GM23248 (cell line): ENCODE results near the gene CFAP47. TPM values are rescaled to one million over a fixed set of nuclear protein-coding genes. Genes with fewer than 3 reads are reported as not detected.

Experiments used
- DNase-seq: peaks from one replicate; pipeline ENCODE4 v3.0.0-alpha.2; 2015
- H2AFZ ChIP-seq: fragments of 200-600 bp; sonication (generic); 2 replicates; pipeline ENCODE4 v1.6.1; 2016; ENCODE audit warnings: antibody characterized with exemption
- H3F3A ChIP-seq: fragments of 200-600 bp; sonication (generic); 2 replicates; pipeline ENCODE4 v1.6.1; 2016; ENCODE audit warnings: mild to moderate bottlenecking, antibody characterized with exemption, mixed run types; ENCODE audit not compliant: insufficient read depth
- H3K27ac ChIP-seq: fragments of 200-600 bp; sonication (generic); 2 replicates; pipeline ENCODE4 v1.5.1; 2016; ENCODE audit warnings: mild to moderate bottlenecking
- H3K27me3 ChIP-seq: fragments of 200-600 bp; sonication (generic); replicated peaks from 2 replicates; pipeline ENCODE4 v1.6.1; 2016; ENCODE audit warnings: mild to moderate bottlenecking; ENCODE audit not compliant: insufficient read depth
- H3K36me3 ChIP-seq: fragments of 200-600 bp; sonication (generic); 2 replicates; pipeline ENCODE4 v1.6.1; 2016; ENCODE audit warnings: low read depth, mild to moderate bottlenecking
- H3K4me1 ChIP-seq: fragments of 200-600 bp; sonication (generic); 2 replicates; pipeline ENCODE4 v1.6.1; 2016; ENCODE audit warnings: mild to moderate bottlenecking; ENCODE audit not compliant: insufficient read depth
- H3K4me2 ChIP-seq: fragments of 200-600 bp; sonication (generic); one replicate; pipeline ENCODE4 v1.6.1; 2016; ENCODE audit warnings: mild to moderate bottlenecking; ENCODE audit not compliant: unreplicated experiment
- H3K4me3 ChIP-seq: fragments of 200-600 bp; sonication (generic); 2 replicates; pipeline ENCODE4 v1.5.1; 2016; ENCODE audit warnings: mild to moderate bottlenecking
- H3K79me2 ChIP-seq: fragments of 200-600 bp; sonication (generic); 2 replicates; pipeline ENCODE4 v1.6.1; 2016; ENCODE audit warnings: mild to moderate bottlenecking; ENCODE audit not compliant: insufficient read depth
- H3K9ac ChIP-seq: fragments of 200-600 bp; sonication (generic); 2 replicates; pipeline ENCODE4 v1.6.1; 2016; ENCODE audit warnings: mild to moderate bottlenecking
- H3K9me2 ChIP-seq: fragments of 200-600 bp; sonication (generic); 2 replicates; pipeline ENCODE4 v1.6.1; 2016; ENCODE audit warnings: mixed run types, mild to moderate bottlenecking, moderate library complexity; ENCODE audit not compliant: insufficient read depth
- H3K9me3 ChIP-seq: fragments of 200-600 bp; sonication (generic); one replicate; pipeline ENCODE4 v1.6.1; 2017; ENCODE audit warnings: low read depth
- H4K20me1 ChIP-seq: fragments of 200-600 bp; sonication (generic); 2 replicates; pipeline ENCODE4 v1.6.0; 2016; ENCODE audit not compliant: insufficient read depth
- EZH2 ChIP-seq: fragments of 200-600 bp; sonication (generic); IDR thresholded peaks from 2 replicates; pipeline ENCODE4 v1.6.1; 2018; ENCODE audit warnings: antibody characterized with exemption, mild to moderate bottlenecking; ENCODE audit not compliant: insufficient read depth, poor library complexity, severe bottlenecking
- EZH2phosphoT487 ChIP-seq: fragments of 200-600 bp; sonication (generic); IDR thresholded peaks from 2 replicates; pipeline ENCODE4 v1.6.1; 2018; ENCODE audit warnings: antibody characterized with exemption, moderate library complexity, mild to moderate bottlenecking, low read depth; ENCODE audit not compliant: insufficient read depth
- WGBS, 2 experiments: methylation state at CpG; one replicate each; pipeline ENCODE4 v1.1.6; 2015 to 2017; ENCODE audit warnings: low lambda C conversion rate in 2 of 2, low coverage in 1 of 2; ENCODE audit errors: missing lambda C conversion rate in 2 of 2; 5-methylcytosine and 5-hydroxymethylcytosine counted together
- in situ Hi-C: fragments of 300-500 bp; cut with MboI; formaldehyde crosslinking; loops from 2 replicates; pipeline ENCODE4 v1.15.0; 2020
- polyA plus RNA-seq: library from polyadenylated mRNA; unstranded; fragments of >200 nt; fragmentation: Nextera tagmentation; extraction: Ambion mirVana; gene quantifications from 2 replicates; pipeline ENCODE4 v1.2.1, GENCODE V29; 2016
- total RNA-seq: library from RNA; depleted of rRNA; stranded (reverse); fragments of >200 nt; shearing (Covaris generic); gene quantifications from 2 replicates; pipeline ENCODE4 v1.2.3, GENCODE V29; 2014

Gene CFAP47
- total and polyA plus RNA-seq, 2 experiments from 2014 or later, result not detected

DNA sequence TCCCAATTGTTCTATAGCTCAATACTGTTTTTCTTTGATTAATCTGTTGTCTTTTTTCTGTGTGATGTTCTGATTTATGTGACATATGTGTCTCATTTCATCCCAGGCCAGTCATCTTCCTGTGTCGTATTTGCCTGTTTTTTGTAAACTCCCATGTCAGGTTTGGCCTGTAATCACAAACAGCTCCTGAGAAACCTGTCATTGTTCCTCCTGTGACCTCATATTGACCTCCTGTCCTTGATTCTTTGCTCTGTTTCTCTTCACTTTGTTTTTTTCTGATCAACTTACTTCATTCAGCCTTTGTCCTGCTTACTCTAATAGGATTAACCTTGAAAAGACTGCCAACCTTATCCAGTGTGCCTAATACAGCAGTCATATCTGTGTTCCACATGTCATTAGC, 438.3 kb downstream of the CFAP47 start:
- 0 to 9% methylated on average over 1 of the region's 1 CpG for WGBS, 2 experiments
- TF ChIP-seq EZH2 (no peak), EZH2phosphoT487 (no peak)
- Histone ChIP-seq H3K4me1 (no peaks in the 10 kb centered on the region), H3K27ac (no peak overlapping the region), H2AFZ (no peak overlapping the region), H3K9me2 (no peaks in the 10 kb centered on the region), H3K36me3 (no peaks in the 10 kb centered on the region), H3K9me3 (no peaks in the 10 kb centered on the region), H3K79me2 (no peaks in the 10 kb centered on the region), H3K27me3 (no peaks in the 10 kb centered on the region), H3K9ac (no peak overlapping the region), H3K4me3 (no peak overlapping the region), H3K4me2 (no peak overlapping the region), H4K20me1 (no peaks in the 10 kb centered on the region), H3F3A (no peaks in the 10 kb centered on the region)
- in situ Hi-C loops, result no loop called here
- no peak for DNase-seq

GRCh38 chrX:36364262-36364661, 444.7 kb downstream of the CFAP47 start:
- no peak overlapping the region for H3K4me3 ChIP-seq
- no peak for TF ChIP-seq EZH2phosphoT487
- no peak for TF ChIP-seq EZH2
- H3K79me2 ChIP-seq, result no peaks in the 10 kb centered on the region
- no peaks in the 10 kb centered on the region for H3K27me3 ChIP-seq
- no peak overlapping the region for H3K9ac ChIP-seq
- no peaks in the 10 kb centered on the region for H4K20me1 ChIP-seq
- H2AFZ ChIP-seq, result no peak overlapping the region
- H3F3A ChIP-seq, result no peaks in the 10 kb centered on the region
- no peaks in the 10 kb centered on the region for H3K9me3 ChIP-seq
- DNase-seq, result no peak
- 0 to 6% methylated on average over 1 of the region's 1 CpG for whole genome bisulfite sequencing, 2 experiments
- no peak overlapping the region for H3K27ac ChIP-seq
- in situ Hi-C loops, result no loop called here
- H3K36me3 ChIP-seq, result no peaks in the 10 kb centered on the region
- no peaks in the 10 kb centered on the region for H3K4me1 ChIP-seq
- no peak overlapping the region for H3K4me2 ChIP-seq
- no peaks in the 10 kb centered on the region for H3K9me2 ChIP-seq

- Histone ChIP-seq H2AFZ (no peak overlapping the region), H3K9ac (no peak overlapping the region), H3K27ac (no peak overlapping the region), H3K4me3 (no peak overlapping the region), H3K9me3 (no peaks in the 10 kb centered on the region), H3K4me1 (no peaks in the 10 kb centered on the region), H3K36me3 (no peaks in the 10 kb centered on the region), H3K9me2 (no peaks in the 10 kb centered on the region), H3K27me3 (no peaks in the 10 kb centered on the region), H3F3A (no peaks in the 10 kb centered on the region), H3K4me2 (no peak overlapping the region), H4K20me1 (no peaks in the 10 kb centered on the region), H3K79me2 (no peaks in the 10 kb centered on the region)
- DNase-seq, result no peak
- in situ Hi-C loops, result no loop called here
- 20 to 35% methylated on average over 4 of the region's 4 CpGs for WGBS, 2 experiments
- no peak for TF ChIP-seq EZH2
- TF ChIP-seq EZH2phosphoT487, result no peak
Measured at GRCh38 chrX:36383495-36383894, 464.0 kb downstream of the CFAP47 start.

- in situ Hi-C loops, result no loop called here
- WGBS, 2 experiments, result 12 to 27% methylated on average over 4 of the region's 4 CpGs
Measured at GRCh38 chrX:36388901-36389300, 469.4 kb downstream of the CFAP47 start.

GRCh38 chrX:36401774-36402173, 482.2 kb downstream of the CFAP47 start:
- Histone ChIP-seq H3K4me3 (no peak overlapping the region), H3K4me1 (no peaks in the 10 kb centered on the region), H3K9me2 (no peaks in the 10 kb centered on the region), H3K4me2 (no peak overlapping the region), H2AFZ (no peak overlapping the region), H3K27me3 (no peaks in the 10 kb centered on the region), H4K20me1 (no peaks in the 10 kb centered on the region), H3K79me2 (no peaks in the 10 kb centered on the region), H3K9me3 (no peaks in the 10 kb centered on the region), H3K36me3 (no peaks in the 10 kb centered on the region), H3F3A (no peaks in the 10 kb centered on the region), H3K27ac (no peak overlapping the region), H3K9ac (no peak overlapping the region)
- no peak for DNase-seq
- no peak for TF ChIP-seq EZH2
- TF ChIP-seq EZH2phosphoT487, result no peak
- WGBS, 2 experiments, result 54% methylated on average over 2 to 3 of the region's 3 CpGs
- in situ Hi-C loops, result no loop called here

More at GRCh38 chrX:36388901-36389300, 469.4 kb downstream of the CFAP47 start:
- no peaks in the 10 kb centered on the region for H4K20me1 ChIP-seq
- no peaks in the 10 kb centered on the region for H3K27me3 ChIP-seq
- H2AFZ ChIP-seq, result no peak overlapping the region
- H3F3A ChIP-seq, result no peaks in the 10 kb centered on the region
- DNase-seq, result no peak
- no peak overlapping the region for H3K4me2 ChIP-seq
- H3K27ac ChIP-seq, result no peak overlapping the region
- H3K9me2 ChIP-seq, result no peaks in the 10 kb centered on the region
- no peak overlapping the region for H3K9ac ChIP-seq
- H3K36me3 ChIP-seq, result no peaks in the 10 kb centered on the region
- no peaks in the 10 kb centered on the region for H3K4me1 ChIP-seq
- no peak for TF ChIP-seq EZH2
- no peak for TF ChIP-seq EZH2phosphoT487
- H3K79me2 ChIP-seq, result no peaks in the 10 kb centered on the region
- no peak overlapping the region for H3K4me3 ChIP-seq
- H3K9me3 ChIP-seq, result no peaks in the 10 kb centered on the region
